HepG2 (cell line): ENCODE data around the gene HOXD9. TPM values are rescaled to one million over a fixed set of nuclear protein-coding genes. Genes with fewer than 3 reads are reported as not detected.

Experiments used
- CCDC6 ChIP-seq: sonication (generic); formaldehyde crosslinking; IDR thresholded peaks from 2 replicates; pipeline ENCODE4 v1.8.1; 2022; ENCODE audit warnings: mild to moderate bottlenecking, missing genetic modification reagents, moderate library complexity
- E2F5 ChIP-seq: sonication (generic); formaldehyde crosslinking; conservative IDR thresholded peaks from 2 replicates; pipeline ENCODE4 v1.4.0; 2020; ENCODE audit warnings: missing genetic modification reagents
- GABPA ChIP-seq, 2 experiments: IDR thresholded peaks; 2 replicates each; pipeline ENCODE4 v1.6.1; 2011 to 2016; ENCODE audit warnings: low read depth in 2 of 2, low read length in 1 of 2, missing biosample characterization in 1 of 2, missing genetic modification characterization in 1 of 2
- HNF1B ChIP-seq: sonication (generic); formaldehyde crosslinking; IDR thresholded peaks from 2 replicates; pipeline ENCODE4 v1.5.1; 2020; ENCODE audit warnings: mild to moderate bottlenecking, moderate library complexity, missing genetic modification reagents
- KDM2A ChIP-seq: sonication (generic); formaldehyde crosslinking; IDR thresholded peaks from 2 replicates; pipeline ENCODE4 v1.4.0; 2020; ENCODE audit warnings: low read depth, missing genetic modification reagents, borderline replicate concordance
- KLF13 ChIP-seq: sonication (generic); formaldehyde crosslinking; IDR thresholded peaks from 2 replicates; pipeline ENCODE4 v1.4.0; 2020; ENCODE audit warnings: mild to moderate bottlenecking, missing genetic modification reagents
- MED1 ChIP-seq: sonication (generic); formaldehyde crosslinking; IDR thresholded peaks from 2 replicates; pipeline ENCODE4 v1.4.0; 2020; ENCODE audit warnings: missing genetic modification reagents
- PRDM4 ChIP-seq: sonication (generic); formaldehyde crosslinking; IDR thresholded peaks from 2 replicates; pipeline ENCODE4 v1.9.0; 2021; ENCODE audit warnings: missing genetic modification reagents, borderline replicate concordance
- TCF12 ChIP-seq, 2 experiments: fragments of 450-650 bp in 1 of 2; sonication (generic) in 1 of 2; formaldehyde crosslinking in 1 of 2; IDR thresholded peaks; 2 replicates each; pipeline versions ENCODE4 v1.6.1 to v1.8.0; 2017 to 2022; ENCODE audit warnings: antibody characterized with exemption in 1 of 2, mild to moderate bottlenecking in 1 of 2, missing genetic modification reagents in 1 of 2, moderate library complexity in 1 of 2
- TFDP2 ChIP-seq: sonication (generic); formaldehyde crosslinking; IDR thresholded peaks from 2 replicates; pipeline ENCODE4 v1.4.0; 2020; ENCODE audit warnings: missing genetic modification reagents
- WIZ ChIP-seq: sonication (generic); formaldehyde crosslinking; IDR thresholded peaks from 2 replicates; pipeline ENCODE4 v1.5.1; 2020; ENCODE audit warnings: mild to moderate bottlenecking, missing genetic modification reagents
- ZNF430 ChIP-seq: sonication (generic); formaldehyde crosslinking; IDR thresholded peaks from 2 replicates; pipeline ENCODE4 v1.9.0; 2021; ENCODE audit warnings: mild to moderate bottlenecking, missing genetic modification reagents
- ZNF674 ChIP-seq: sonication (generic); formaldehyde crosslinking; IDR thresholded peaks from 2 replicates; pipeline ENCODE4 v1.5.0; 2020; ENCODE audit warnings: low read depth, mild to moderate bottlenecking, missing genetic modification reagents
- ZNF7 ChIP-seq: IDR thresholded peaks from 2 replicates; pipeline ENCODE4 v1.6.1; 2016; ENCODE audit warnings: missing biosample characterization, missing genetic modification reagents
- ZNF746 ChIP-seq: sonication (generic); formaldehyde crosslinking; IDR thresholded peaks from 2 replicates; pipeline ENCODE4 v1.8.0; 2022; ENCODE audit warnings: mild to moderate bottlenecking, missing genetic modification reagents
- ZNF770 ChIP-seq: sonication (generic); formaldehyde crosslinking; IDR thresholded peaks from 2 replicates; pipeline ENCODE4 v1.5.0; 2020; ENCODE audit warnings: mild to moderate bottlenecking, missing genetic modification reagents
- ZNF790 ChIP-seq: sonication (generic); formaldehyde crosslinking; IDR thresholded peaks from 2 replicates; pipeline ENCODE4 v1.8.0; 2022; ENCODE audit warnings: missing genetic modification reagents, mild to moderate bottlenecking, borderline replicate concordance
- ZNF879 ChIP-seq: sonication (generic); formaldehyde crosslinking; IDR thresholded peaks from 2 replicates; pipeline ENCODE4 v1.8.1; 2023; ENCODE audit warnings: missing genetic modification reagents
- ZSCAN12 ChIP-seq: sonication (generic); formaldehyde crosslinking; IDR thresholded peaks from 2 replicates; pipeline ENCODE4 v1.9.0; 2021; ENCODE audit warnings: mild to moderate bottlenecking, missing genetic modification reagents
- polyA plus RNA-seq, 8 experiments: library from polyadenylated mRNA; depleted of rRNA in 3 of 8; stranded (reverse) in 7 of 8; unstranded in 1 of 8; fragments of >200 nt; fragmentation: Illumina TruSeq in 4 of 8; extraction: Trizol in 4 of 8; gene quantifications; 2 replicates each; pipeline versions ENCODE4 v1.2.1 to v1.2.3, GENCODE V29; 2011 to 2016; ENCODE audit warnings: low read depth in 4 of 8, missing spikeins in 1 of 8, mixed read lengths in 1 of 8; ENCODE audit not compliant: insufficient read depth in 1 of 8
- total RNA-seq, 5 experiments: library from RNA; depleted of rRNA; stranded (reverse); fragments of >200 nt; fragmentation: Illumina TruSeq; extraction: Trizol; gene quantifications; 2 replicates each; pipeline ENCODE4 v1.2.3, GENCODE V29; 2016; ENCODE audit warnings: low read depth in 1 of 5

The HOXD9 gene
- total and polyA plus RNA-seq, 2 of the 13 experiments (the other 11 are each of a cell fraction or from before 2014, with no cell fraction given), result not detected

- peak; percentile 55; the same call in 1 of the 2 replicates for TF ChIP-seq ZNF770 (CRISPR knock-in tag)
- TF ChIP-seq KDM2A (CRISPR knock-in tag), result peak; percentile 98
- TF ChIP-seq PRDM4 (CRISPR knock-in tag), result no peak
- TF ChIP-seq ZSCAN12, result no peak
- peak; percentile 91 for TF ChIP-seq TFDP2 (CRISPR knock-in tag)
- TF ChIP-seq TCF12 (IDR thresholded peaks at IDR 0.05), result no peak
- no peak for TF ChIP-seq TCF12 (CRISPR knock-in tag; IDR thresholded peaks at IDR 0.05)
- TF ChIP-seq ZNF674 (CRISPR knock-in tag), result peak; percentile 75; the same call in 1 of the 2 replicates
- TF ChIP-seq ZNF7, result no peak
- 0 out of 2 replicates have a peak, but pooled peaks have one; percentile 81 for TF ChIP-seq ZNF879 (CRISPR knock-in tag)
- TF ChIP-seq MED1, result 0 out of 2 replicates have a peak, but pooled peaks have one; percentile 14
- peak; percentile 86; the same call in 1 of the 2 replicates for TF ChIP-seq E2F5 (CRISPR knock-in tag)
- peak; percentile 65; the same call in 1 of the 2 replicates for TF ChIP-seq ZNF430 (CRISPR knock-in tag)
- peak; percentile 89 for TF ChIP-seq HNF1B (CRISPR knock-in tag)
- TF ChIP-seq GABPA (IDR thresholded peaks at IDR 0.05; ENCODE audit: low read depth, low read length), result peak; percentile 57
- TF ChIP-seq GABPA (CRISPR knock-in tag; IDR thresholded peaks at IDR 0.05; ENCODE audit: low read depth), result peak; percentile 75
- peak; percentile 77; the same call in 1 of the 2 replicates for TF ChIP-seq ZNF746 (CRISPR knock-in tag)
- peak; percentile 81; the same call in 1 of the 2 replicates for TF ChIP-seq KLF13 (CRISPR knock-in tag)
- peak; percentile 87 for TF ChIP-seq ZNF790
- peak; percentile 63; the same call in 1 of the 2 replicates for TF ChIP-seq WIZ (CRISPR knock-in tag)
- TF ChIP-seq CCDC6 (CRISPR knock-in tag), result peak; percentile 76; the same call in 1 of the 2 replicates
Observed at GRCh38 chr2:176140513-176141317, 18.2 kb downstream of the HOXD9 start (continued).
